Activated CD8-positive, alpha-beta memory T cell treated with anti-CD3 and anti-CD28 coated beads, Interleukin-2, amount 10 ng/mL, durations not matched to agents 7 days and 5 days (primary cell): ENCODE data around the gene CCDC148. TPM values are rescaled to one million over a fixed set of nuclear protein-coding genes. Genes with fewer than 3 reads are reported as not detected.

Source experiments
- ATAC-seq: fragments of 150-1000 bp; cut with Tn5 transposase; one replicate; pipeline ENCODE4 v1.10.0; 2021; ENCODE audit warnings: moderate library complexity
- CTCF ChIA-PET: fragments of 350-600 bp; sonication (Branson Sonifier 250); formaldehyde crosslinking; loops from one replicate; lab custom pipeline; 2021; ENCODE audit warnings: antibody characterized with exemption; lab: Charles Lee
- DNase-seq: peaks from one replicate; pipeline ENCODE4 v3.0.0-alpha.2; 2020
- H3K27ac Mint-ChIP-seq: one replicate; pipeline ENCODE4 v1.8.0; 2021; ENCODE audit warnings: mild to moderate bottlenecking, mixed read lengths
- H3K27me3 Mint-ChIP-seq: one replicate; pipeline ENCODE4 v1.8.0; 2021; ENCODE audit warnings: mixed read lengths
- H3K36me3 Mint-ChIP-seq: one replicate; pipeline ENCODE4 v1.8.0; 2021; ENCODE audit warnings: mild to moderate bottlenecking, mixed read lengths
- H3K4me1 Mint-ChIP-seq: one replicate; pipeline ENCODE4 v1.8.0; 2021; ENCODE audit warnings: mixed read lengths
- H3K4me3 Mint-ChIP-seq: one replicate; pipeline ENCODE4 v1.8.0; 2021; ENCODE audit warnings: mild to moderate bottlenecking, moderate library complexity, mixed read lengths
- H3K9me3 Mint-ChIP-seq: one replicate; pipeline ENCODE4 v1.8.0; 2022; ENCODE audit warnings: low read depth, mixed read lengths
- total RNA-seq, 2 experiments: library from RNA; stranded (reverse); gene quantifications; one replicate each; pipeline ENCODE4 v1.2.3, GENCODE V29; 2021

CCDC148 gene
- total RNA-seq, 2 experiments from 2014 or later = not detected

DNA sequence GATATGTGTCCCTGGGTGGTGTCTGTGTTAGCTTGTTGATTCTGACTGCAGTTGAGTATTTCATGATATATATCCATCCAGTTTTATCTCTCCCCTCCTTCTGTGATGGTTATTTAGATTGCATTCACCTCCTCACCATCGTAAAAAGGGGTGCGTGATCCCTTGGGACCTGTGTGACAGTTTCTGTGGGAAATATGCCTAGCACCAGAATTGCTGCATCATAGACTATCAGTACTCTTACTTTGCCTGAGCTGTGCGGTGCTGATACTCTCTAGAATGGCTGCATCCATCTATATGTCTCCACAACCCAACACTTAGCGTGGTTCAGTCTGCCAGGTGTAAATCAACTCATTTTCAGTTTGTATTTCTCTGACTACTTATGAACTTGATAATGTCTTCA is 34.5 kb upstream of the CCDC148 start:
- Mint-ChIP-seq H3K27me3 (peaks cover 2% of the 10 kb centered on the region), H3K9me3 (no peaks in the 10 kb centered on the region), H3K36me3 (peaks cover 2% of the 10 kb centered on the region), H3K27ac (no peak overlapping the region), H3K4me3 (no peak overlapping the region), H3K4me1 (peaks cover 2% of the 10 kb centered on the region)
- ATAC-seq = no peak
- DNase-seq = no peak
- CTCF ChIA-PET = interaction anchor here (1.7 kb wide), 1 partner anchor 14 kb away, joined by 4 read pairs; no protein-coding TSS in a partner anchor

GRCh38 chr2:158489366-158490112 is 33.0 kb upstream of the CCDC148 start:
- Mint-ChIP-seq H3K36me3 (peaks cover 2% of the 10 kb centered on the region), H3K4me3 (no peak overlapping the region), H3K4me1 (peaks cover 8% of the 10 kb centered on the region), H3K27me3 (peaks cover 2% of the 10 kb centered on the region), H3K27ac (no peak overlapping the region), H3K9me3 (no peaks in the 10 kb centered on the region)
- DNase-seq = no peak
- ATAC-seq = no peak
- CTCF ChIA-PET = interaction anchor here (1.0 to 1.7 kb wide), 2 partner anchors 12 to 264 kb away, joined by 3 to 4 read pairs; no protein-coding TSS in a partner anchor

GRCh38 chr2:158488442-158489216 is 32.1 kb upstream of the CCDC148 start:
- Mint-ChIP-seq H3K4me3 (no peak overlapping the region), H3K27ac (no peak overlapping the region), H3K36me3 (peaks cover 3% of the 10 kb centered on the region), H3K9me3 (no peaks in the 10 kb centered on the region), H3K4me1 (peaks cover 11% of the 10 kb centered on the region), H3K27me3 (peaks cover 2% of the 10 kb centered on the region)
- CTCF ChIA-PET = no interaction called here
- ATAC-seq = no peak
- no peak for DNase-seq

GRCh38 chr2:158487419-158487818 is 30.9 kb upstream of the CCDC148 start:
- DNase-seq (no peak), ATAC-seq (no peak)
- CTCF ChIA-PET = no interaction called here
- H3K36me3 Mint-ChIP-seq = peaks cover 2% of the 10 kb centered on the region
- no peaks in the 10 kb centered on the region for H3K9me3 Mint-ChIP-seq
- peaks cover under 1% of the 10 kb centered on the region for H3K27me3 Mint-ChIP-seq
- no peak overlapping the region for H3K4me3 Mint-ChIP-seq
- no peak overlapping the region for H3K27ac Mint-ChIP-seq
- H3K4me1 Mint-ChIP-seq = peaks cover 11% of the 10 kb centered on the region

GRCh38 chr2:158486970-158487325 is 30.4 kb upstream of the CCDC148 start:
- H3K4me3 Mint-ChIP-seq = no peak overlapping the region
- no peak overlapping the region for H3K27ac Mint-ChIP-seq
- CTCF ChIA-PET = no interaction called here
- peaks cover 11% of the 10 kb centered on the region for H3K4me1 Mint-ChIP-seq
- DNase-seq (no peak), ATAC-seq (no peak)
- H3K9me3 Mint-ChIP-seq = no peaks in the 10 kb centered on the region
- H3K36me3 Mint-ChIP-seq = peaks cover 3% of the 10 kb centered on the region
- no peaks in the 10 kb centered on the region for H3K27me3 Mint-ChIP-seq

- Mint-ChIP-seq H3K4me3 (no peak overlapping the region), H3K4me1 (peaks cover 11% of the 10 kb centered on the region), H3K9me3 (no peaks in the 10 kb centered on the region), H3K27ac (no peak overlapping the region), H3K27me3 (no peaks in the 10 kb centered on the region), H3K36me3 (peaks cover 3% of the 10 kb centered on the region)
- ATAC-seq (no peak), DNase-seq (no peak)
- CTCF ChIA-PET = no interaction called here
Observed at GRCh38 chr2:158486150-158486969, 29.8 kb upstream of the CCDC148 start.

GRCh38 chr2:158484892-158485556 is 28.5 kb upstream of the CCDC148 start:
- DNase-seq = no peak
- peaks cover 11% of the 10 kb centered on the region for H3K4me1 Mint-ChIP-seq
- CTCF ChIA-PET = no interaction called here
- H3K9me3 Mint-ChIP-seq = no peaks in the 10 kb centered on the region
- peak; percentile 16 for ATAC-seq
- peaks cover 6% of the 10 kb centered on the region for H3K36me3 Mint-ChIP-seq
- no peaks in the 10 kb centered on the region for H3K27me3 Mint-ChIP-seq
- H3K27ac Mint-ChIP-seq = no peak overlapping the region
- H3K4me3 Mint-ChIP-seq = no peak overlapping the region

DNA sequence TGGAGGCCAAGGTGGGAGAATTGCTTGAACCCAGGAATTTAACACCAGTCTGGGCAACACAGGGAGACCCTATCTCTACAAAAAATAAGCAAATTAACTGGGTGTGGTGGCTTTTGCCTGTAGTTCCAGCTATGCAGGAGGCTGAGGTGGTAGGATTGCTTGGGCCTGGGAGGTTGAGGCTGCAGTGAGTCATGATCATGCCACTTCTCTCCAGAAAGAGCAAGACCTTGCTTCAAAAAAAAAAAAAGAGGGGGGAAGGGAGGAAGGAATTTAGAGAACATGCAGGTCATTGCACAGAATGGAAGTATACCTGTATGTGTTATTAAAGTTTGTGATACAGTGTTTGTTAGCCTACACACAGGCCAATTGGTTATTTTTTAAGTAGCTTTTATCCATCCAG is 26.0 kb upstream of the CCDC148 start:
- Mint-ChIP-seq H3K27me3 (no peaks in the 10 kb centered on the region), H3K4me3 (no peak overlapping the region), H3K27ac (no peak overlapping the region), H3K36me3 (peaks cover 6% of the 10 kb centered on the region), H3K4me1 (peaks cover 16% of the 10 kb centered on the region), H3K9me3 (no peaks in the 10 kb centered on the region)
- CTCF ChIA-PET = no interaction called here
- DNase-seq (no peak), ATAC-seq (no peak)

DNA sequence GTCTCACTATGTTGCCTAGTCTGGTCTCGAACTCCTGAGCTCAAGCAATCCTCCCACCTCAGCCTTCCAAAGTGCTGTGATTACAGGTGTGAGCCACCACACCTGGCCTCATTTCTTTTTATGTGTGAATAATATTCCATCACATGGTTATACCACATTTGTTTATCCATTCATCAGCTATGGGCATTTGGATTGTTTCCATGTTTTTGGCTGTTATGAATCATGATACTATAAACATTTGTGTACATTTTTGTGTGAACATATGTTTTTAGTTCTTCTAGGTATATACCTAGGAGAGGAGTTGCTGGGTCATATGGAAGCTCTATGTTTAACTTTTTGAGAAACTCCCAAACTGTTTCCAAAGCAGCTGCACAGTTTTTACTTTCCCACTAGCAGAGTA is 24.6 kb upstream of the CCDC148 start:
- no peak for ATAC-seq
- CTCF ChIA-PET = no interaction called here
- peaks cover 23% of the 10 kb centered on the region for H3K4me1 Mint-ChIP-seq

GRCh38 chr2:158478816-158479215 is 22.3 kb upstream of the CCDC148 start:
- Mint-ChIP-seq H3K4me3 (no peak overlapping the region), H3K4me1 (peaks cover 13% of the 10 kb centered on the region), H3K36me3 (peaks cover 4% of the 10 kb centered on the region), H3K9me3 (no peaks in the 10 kb centered on the region), H3K27me3 (no peaks in the 10 kb centered on the region), H3K27ac (no peak overlapping the region)
- CTCF ChIA-PET = no interaction called here
- DNase-seq (no peak), ATAC-seq (no peak)

More for the DNA sequence above, 24.6 kb upstream of the CCDC148 start:
- Mint-ChIP-seq H3K27me3 (no peaks in the 10 kb centered on the region), H3K36me3 (peaks cover 6% of the 10 kb centered on the region), H3K9me3 (no peaks in the 10 kb centered on the region), H3K4me3 (no peak overlapping the region), H3K27ac (no peak overlapping the region)
- no peak for DNase-seq

DNA sequence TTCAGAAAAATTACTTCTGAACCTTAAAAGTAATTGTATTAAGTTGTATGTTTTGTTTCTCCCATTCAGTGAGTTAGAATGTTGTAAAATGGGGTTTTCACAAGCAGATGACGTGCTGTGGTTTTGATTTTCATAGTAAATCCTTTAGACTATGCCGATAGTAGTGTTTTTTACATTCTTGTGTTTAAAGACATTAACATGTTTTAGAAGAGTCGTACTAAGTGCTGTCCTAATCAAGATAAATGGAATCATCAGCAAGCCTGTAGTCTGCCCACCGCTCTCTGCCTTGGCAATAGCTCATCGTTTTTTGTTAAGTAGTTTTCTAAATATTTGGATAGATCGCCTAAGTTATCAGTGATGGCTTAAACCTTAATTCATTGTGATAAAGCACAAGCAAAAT is 21.7 kb upstream of the CCDC148 start:
- ATAC-seq = no peak
- H3K27ac Mint-ChIP-seq = no peak overlapping the region
- H3K4me3 Mint-ChIP-seq = no peak overlapping the region
- H3K36me3 Mint-ChIP-seq = peaks cover 6% of the 10 kb centered on the region
- DNase-seq = no peak
- CTCF ChIA-PET = interaction anchor here (1.3 kb wide), 1 partner anchor 12 kb away, joined by 4 read pairs; no protein-coding TSS in a partner anchor
- H3K9me3 Mint-ChIP-seq = no peaks in the 10 kb centered on the region
- peaks cover 13% of the 10 kb centered on the region for H3K4me1 Mint-ChIP-seq
- H3K27me3 Mint-ChIP-seq = no peaks in the 10 kb centered on the region

DNA sequence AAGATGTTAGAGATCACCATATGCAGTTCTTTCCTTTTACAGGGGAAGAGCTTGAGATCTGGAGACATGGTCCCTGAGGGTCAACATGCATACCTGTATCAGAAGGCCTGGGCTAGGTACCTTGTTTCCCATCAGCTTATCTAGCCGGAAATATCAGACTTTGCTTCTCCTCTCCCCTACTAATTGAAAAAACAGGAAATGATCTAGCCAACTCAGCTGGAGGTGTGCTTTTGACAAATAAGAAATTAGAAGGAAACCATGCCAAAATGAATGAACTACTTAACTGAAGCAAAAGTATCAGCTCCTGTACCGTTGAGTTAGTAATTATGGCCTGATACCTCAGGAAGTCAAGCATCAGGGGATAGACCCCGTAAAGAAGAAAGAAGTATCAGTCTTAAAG is 20.6 kb upstream of the CCDC148 start:
- Mint-ChIP-seq H3K4me1 (peaks cover 13% of the 10 kb centered on the region), H3K9me3 (no peaks in the 10 kb centered on the region), H3K4me3 (no peak overlapping the region), H3K27ac (no peak overlapping the region), H3K36me3 (peaks cover 12% of the 10 kb centered on the region), H3K27me3 (no peaks in the 10 kb centered on the region)
- CTCF ChIA-PET = interaction anchor here (0.9 to 1.5 kb wide), 4 partner anchors 10 to 19 kb away, joined by 3 to 4 read pairs (median 4); no protein-coding TSS in a partner anchor
- DNase-seq (no peak), ATAC-seq (no peak)
